Measurements from ENCODE around the gene FBXO47.
A peak's percentile ranks its signal among the peaks of the same experiment; 100 is the strongest.

The FBXO47 gene, protein sequence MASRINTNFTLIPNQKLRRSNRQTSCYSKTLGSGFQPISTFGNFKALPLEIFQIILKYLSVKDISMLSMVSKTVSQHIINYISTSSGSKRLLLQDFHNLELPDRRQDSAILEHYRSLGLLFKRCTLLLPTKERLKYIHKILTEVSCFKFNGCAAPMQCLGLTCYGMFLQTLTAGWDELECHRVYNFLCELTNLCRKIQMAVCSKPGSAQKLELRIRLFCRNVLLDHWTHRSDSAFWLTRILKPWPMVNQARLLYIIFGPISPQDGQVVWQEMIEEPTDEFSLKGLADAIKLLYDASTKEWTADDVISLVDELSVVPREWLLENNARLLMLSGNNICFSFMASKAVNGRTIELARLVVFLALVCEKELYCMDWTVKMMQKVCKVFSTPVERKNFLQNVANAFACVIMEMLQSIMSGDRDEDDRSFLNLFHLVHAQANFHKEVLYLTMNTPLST

GRCh38 chr17:38967290-38967738, at the start of gene FBXO47:
Gene FBXO47, minus strand, starts transcription at chr17:38967403. Its CDS starts 4,378 bp downstream, at chr17:38963025.
- peak; percentile 92 for DNase-seq (ENCODE audit: low spot score)

GRCh38 chr17:39016193-39017153, 49.3 kb upstream of the FBXO47 start:
- no peak for DNase-seq (ENCODE audit: low spot score)

- DNase-seq (ENCODE audit: low spot score), result no peak
Measured at GRCh38 chr17:39015546-39015935, 48.3 kb upstream of the FBXO47 start.

DNA sequence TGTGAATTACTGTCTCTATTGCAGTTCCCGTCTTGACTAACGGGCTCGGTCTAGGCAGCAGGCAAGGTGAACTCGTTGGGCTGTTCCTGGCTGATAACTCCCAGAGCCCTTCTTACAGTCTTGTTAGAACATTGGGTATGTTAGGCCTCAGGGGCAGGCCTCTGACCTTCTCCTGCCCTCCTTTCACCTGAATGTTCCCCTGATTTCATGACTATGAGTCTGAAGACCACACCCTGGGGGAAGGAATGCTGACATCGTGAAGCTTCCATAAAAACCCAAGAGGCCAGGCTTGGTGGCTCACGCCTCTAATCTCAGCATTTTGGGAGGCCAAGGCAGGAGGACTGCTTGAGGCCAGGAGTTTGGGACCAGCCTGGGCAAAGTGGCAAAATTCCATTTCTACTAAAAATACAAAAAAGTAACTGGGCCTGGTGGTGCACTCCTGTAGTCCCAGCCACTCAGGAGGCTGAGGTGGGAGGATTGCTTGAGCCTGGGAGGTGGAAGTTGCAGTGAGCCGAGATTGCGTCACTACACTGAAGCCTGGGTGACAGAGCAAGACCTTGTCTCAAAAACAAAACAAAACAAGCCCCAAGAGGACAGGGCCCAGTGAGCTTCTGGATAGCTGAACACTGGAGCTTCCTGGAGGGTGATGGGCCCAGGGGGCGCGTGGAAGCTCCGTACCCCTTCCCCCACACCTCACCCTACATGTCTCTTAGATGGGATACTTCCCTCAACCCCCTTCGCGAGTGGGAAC, 47.8 kb upstream of the FBXO47 start:
- DNase-seq (ENCODE audit: low spot score), result no peak

DNA sequence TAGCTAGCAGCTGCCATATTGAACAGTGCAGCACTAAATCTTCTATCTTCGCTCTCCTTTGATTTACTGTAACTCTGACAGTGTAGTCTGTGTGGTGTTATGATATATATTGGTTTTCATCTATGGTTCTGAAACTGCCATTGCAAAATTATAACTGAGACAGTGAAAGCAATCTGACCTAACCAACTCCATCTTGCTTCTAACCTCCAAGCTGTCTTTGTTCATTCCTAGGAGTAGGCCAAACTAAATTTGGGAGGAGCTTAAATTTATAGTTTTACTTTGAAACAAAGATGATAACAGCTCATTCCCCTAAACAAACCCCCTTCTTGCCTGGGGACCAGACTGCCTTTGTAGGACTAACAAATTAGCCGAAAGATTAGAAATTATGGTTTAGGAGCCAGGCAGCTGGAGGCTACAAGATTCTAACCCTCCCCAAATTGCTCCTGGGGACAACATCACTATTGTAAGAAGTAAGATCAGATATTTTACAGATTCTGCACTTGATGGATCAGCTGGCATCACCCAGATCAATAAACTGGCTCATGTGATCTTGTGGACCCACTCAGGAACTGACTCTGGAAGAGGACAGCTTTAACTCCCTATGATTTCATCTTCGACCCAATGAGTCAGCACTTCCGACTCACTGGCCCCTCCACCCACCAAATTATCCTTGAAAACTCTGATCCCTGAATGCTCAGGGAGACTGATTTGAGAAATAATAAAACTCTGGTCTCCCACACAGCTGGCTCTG, 47.0 kb upstream of the FBXO47 start:
- no peak for DNase-seq (ENCODE audit: low spot score)

DNA sequence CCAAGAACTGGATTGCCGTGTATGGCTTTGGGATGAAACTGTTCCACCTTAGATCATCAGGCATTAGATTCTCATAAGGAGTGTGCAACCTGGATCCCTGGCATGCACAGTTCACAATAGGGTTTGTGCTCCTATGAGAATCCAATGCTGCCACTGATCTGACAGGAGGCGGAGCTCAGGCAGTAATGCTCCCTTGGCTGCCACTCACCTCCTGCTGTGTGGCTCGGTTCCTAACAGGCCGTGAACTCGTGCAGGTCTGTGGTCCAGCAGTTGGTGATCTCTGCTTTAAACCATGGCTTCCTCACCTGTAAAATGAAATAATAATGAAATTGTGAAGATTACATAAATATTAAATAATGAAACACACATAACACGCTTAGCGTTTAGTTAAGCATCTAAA, 45.5 kb upstream of the FBXO47 start:
- no peak for DNase-seq (ENCODE audit: low spot score)

DNA sequence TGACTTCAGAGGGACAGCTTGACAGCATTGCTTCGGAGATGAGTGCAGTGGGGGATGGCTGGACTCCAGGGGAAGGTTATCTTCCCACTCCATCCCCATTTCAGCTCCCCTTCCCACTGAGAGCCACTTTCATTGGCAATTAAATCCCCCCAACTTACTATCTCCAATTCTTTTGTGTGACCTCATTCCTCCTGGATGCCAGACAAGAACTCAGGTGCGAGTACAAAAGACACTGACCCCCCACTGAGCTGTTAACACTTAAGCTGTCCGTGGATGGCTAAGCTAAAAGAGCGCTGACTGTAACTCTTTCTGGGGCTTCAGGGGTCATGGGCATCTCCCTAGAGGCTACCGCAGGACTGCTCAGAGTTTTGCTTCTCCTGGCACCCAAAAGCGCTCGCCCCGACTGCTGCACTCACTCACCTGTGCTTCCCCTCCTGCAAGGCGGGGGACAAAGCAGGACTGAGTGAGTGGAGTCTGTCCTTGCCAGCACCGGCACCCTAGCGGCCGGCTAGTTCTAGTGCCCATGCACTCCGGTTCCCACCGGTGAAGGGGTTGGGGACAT, 44.8 kb upstream of the FBXO47 start:
- no peak for DNase-seq (ENCODE audit: low spot score)

DNA sequence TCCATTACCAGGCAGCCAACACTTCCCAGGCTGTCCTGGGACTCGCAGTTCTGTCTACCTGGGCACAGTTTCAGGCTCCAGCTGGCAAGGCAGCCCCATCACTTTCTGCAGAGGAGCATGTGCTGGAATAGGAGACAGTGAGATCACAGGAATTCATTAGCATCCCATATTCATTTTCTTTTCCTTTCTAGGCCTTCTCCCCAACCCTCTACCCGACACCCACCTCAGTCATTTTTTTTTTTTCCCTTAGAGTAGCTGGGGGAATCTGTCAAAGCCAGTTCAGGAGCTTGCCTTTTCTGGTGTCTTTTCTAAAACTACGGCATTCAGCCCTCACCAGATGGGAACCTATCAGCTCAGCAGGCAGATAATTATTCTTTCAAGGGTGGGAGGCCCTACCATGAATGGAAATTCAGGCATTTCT, 42.4 kb upstream of the FBXO47 start:
- no peak for DNase-seq (ENCODE audit: low spot score)

- no peak for DNase-seq (ENCODE audit: low spot score)
Measured at GRCh38 chr17:39008633-39009032, 41.4 kb upstream of the FBXO47 start.

DNA sequence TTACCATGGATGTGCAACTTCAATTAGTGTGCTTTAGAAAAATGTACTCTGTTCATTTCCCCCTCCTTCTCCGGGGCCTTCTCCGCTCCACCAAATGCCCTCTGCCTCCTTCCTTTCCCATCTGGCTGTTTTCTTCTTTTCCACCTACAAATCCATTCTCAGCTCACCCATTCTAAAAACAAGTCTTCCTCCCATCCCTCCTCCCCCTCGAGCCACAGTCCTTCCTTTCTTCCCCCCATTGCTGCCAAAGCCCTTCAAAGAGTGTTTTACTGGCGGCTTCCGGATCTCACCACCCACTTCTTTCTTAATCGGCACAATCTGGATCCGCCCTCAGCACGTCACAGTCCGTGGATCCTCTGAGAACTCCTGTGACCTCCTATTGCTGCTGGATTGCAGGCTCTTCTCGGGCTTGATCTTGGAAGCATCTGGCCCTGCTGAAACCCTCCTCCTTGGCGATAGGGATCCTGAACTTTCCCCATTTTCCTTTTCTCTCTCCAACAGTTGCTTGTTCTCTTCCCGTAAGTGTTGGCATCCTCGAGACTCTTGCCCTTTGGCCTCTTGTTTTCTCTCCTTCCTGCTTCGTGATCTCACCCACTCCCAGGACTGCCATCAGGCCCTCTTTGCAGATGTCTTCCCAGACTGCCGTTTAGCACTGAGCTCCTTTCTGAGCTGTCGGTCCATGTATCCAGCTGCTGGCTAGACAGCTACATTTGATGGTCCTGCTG, 36.0 kb upstream of the FBXO47 start:
- DNase-seq (ENCODE audit: low spot score), result no peak

GRCh38 chr17:39001703-39002637, 34.8 kb upstream of the FBXO47 start:
- DNase-seq (ENCODE audit: low spot score), result no peak

- no peak for DNase-seq (ENCODE audit: low spot score)
Measured at GRCh38 chr17:39000021-39000601, 32.9 kb upstream of the FBXO47 start.

DNA sequence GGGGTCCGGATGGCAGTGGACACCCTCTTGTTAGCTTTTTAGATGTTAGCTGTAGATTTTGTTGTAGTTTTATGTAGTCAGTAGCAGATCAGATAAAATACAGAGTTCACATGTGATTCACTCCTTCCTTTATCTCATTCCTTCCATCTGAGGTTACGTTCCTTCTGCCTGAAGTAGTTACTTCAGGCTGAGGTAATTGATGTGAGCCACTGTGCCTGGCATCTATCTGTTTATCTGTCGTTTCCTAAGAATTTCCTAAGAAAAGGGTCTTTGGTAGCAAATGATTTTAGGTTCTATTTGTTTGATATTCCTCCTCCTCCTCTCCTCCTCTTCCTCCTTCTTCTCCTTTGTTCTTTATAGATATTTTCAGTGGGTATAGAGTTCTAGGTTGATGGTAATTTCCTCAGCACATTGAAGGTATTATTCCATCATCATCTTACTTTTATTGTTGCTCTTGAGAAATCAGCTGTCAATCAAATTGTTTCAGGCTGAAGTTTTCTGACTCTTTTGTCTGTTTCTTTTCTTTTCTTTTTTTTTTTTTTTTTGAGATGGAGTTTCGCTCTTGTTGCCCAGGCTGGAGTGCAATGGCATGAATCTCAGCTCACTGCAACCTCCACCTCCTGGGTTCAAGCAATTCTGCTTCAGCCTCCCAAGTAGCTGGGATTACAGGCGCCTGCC, 29.6 kb upstream of the FBXO47 start:
- DNase-seq (ENCODE audit: low spot score), result no peak

GRCh38 chr17:38994026-38994425, 26.8 kb upstream of the FBXO47 start:
- no peak for DNase-seq (ENCODE audit: low spot score)

DNA sequence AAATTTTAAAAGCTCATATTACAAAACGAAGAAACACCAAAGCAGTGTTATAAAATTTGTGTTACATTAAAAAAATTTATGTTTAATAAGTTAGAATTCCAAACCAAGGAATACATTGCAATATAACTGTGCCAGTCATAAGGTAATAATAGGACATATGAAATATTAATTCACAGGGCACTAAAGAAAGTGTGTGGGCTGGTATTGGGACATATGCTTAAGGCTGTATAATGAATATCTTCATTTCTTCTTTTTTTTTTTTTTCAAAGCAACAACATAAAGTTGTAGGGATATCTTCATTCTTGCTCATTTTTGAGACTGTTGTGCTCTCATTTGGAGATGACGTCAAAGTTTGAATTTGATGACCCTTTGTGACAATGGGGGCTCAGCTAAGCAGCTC, 17.5 kb upstream of the FBXO47 start:
- DNase-seq (ENCODE audit: low spot score), result no peak

DNA sequence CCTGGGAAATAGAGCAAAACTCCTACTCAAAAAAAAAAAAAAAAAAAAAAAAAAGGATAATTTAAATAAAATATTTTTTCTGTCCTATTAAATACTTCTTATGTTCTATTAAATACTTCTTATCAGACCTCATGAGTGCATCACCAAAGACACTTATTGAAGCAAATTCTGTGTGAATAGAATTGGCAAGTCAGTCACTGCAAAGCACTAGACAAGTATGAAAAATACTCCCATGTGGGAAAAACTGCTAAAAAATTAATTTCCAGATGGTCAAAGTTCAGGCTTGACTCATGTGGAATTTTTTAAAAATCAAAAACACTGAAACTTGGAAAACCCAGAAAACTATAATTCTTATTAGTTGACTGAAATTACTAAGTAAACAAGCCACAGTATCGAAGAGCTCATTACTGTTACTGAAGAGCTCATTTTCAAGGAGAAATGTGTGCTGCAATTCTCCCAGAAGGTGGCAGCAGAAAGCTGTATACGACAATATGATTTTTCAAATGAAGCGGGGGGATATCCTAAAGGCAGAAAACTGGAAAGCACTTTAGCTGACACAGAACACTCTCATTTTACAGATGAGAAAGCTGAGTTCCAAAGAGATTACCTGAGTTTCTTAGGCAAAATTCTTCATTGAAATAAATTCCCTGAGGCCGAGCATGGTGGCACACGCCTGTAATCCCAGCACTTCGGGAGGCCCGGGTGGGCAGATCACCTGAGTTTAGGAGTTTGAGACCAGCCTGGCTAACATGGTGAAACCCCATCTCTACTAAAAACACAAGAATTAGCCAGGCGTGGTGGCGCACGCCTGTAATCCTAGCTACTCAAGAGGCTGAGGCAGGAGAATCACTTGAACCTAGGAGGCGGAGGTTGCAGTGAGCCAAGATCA, 15.9 kb upstream of the FBXO47 start:
- DNase-seq (ENCODE audit: low spot score), result no peak

- DNase-seq (ENCODE audit: low spot score), result no peak
Measured at GRCh38 chr17:38981636-38982035, 14.4 kb upstream of the FBXO47 start.
